Measurements from ENCODE around the gene KRTAP10-5.
"Not testable (repeated sequence)": the region's sequence is repeated elsewhere in the genome, so short reads cannot be mapped to it uniquely, and the experiment has no call there.

Gene KRTAP10-5

DNA sequence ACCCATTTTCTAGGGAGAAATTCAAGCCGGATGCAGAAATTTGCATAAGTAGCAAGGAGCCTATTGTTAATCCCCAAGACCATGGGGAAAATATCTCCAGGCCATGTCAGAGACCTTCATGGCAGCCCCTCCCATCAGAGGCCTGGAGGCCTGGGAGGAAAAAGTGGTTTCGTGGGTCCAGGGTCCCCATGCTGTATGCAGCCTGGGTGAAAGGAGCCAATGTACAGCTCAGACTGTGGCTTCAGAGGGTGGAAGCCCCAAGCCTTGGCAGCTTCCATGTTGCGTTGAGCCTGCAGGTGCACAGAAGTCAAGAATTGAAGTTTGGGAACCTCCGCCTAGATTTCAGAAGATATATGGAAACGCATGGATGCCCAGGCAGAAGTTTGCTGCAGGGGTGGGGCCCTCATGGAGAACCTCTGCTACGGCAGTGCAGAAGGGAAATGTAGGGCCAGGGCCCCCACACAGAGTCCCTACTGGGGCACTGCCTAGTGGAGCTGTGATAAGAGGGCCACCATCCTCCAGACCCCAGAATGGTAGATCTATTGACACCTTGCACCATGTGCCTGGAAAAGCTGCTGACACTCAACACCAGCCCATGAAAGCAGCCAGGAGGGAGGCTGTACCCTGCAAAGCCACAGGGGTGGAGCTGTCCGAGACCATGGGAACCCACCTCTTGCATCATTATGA lies 29.9 kb upstream of the KRTAP10-5 start:
- not testable (repeated sequence) for DNase-seq

DNA sequence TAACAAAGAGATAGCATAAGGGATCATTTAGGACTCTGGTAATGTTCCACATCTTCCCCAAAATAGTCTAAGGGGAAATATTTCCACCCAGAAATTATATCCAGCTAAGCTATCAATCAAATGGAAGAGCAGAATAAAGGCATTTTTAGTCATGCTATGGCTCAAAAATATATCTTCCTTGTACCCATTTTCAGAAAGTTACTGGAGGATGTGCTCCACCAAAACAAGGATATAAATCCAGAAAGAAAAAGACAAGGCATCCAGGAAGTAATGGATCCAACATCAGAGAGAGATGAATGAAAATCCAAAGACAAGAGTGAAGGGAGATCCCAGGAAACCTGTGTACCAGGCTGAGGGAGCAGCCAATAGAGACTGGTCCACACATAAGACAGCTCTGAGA lies 28.8 kb upstream of the KRTAP10-5 start:
- no peak for DNase-seq

DNA sequence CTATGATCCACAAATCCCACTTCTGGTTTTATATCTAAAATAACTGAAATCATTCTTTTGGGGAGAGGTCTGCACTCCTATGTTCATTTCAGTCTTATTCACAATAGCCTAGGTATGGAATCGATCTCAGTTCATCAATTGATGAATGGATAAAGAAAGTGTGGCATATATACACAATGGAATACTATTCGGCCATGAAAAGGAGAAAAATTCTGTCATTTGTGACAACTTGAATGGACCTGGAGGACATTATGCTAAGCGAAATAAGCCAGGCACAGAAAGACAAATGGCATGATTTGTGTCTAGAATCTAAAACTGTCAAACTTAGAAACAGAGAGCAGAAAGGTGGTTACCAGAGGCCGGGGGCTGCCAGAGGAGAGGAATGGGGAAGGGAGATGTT lies 26.1 kb upstream of the KRTAP10-5 start:
- DNase-seq: no peak

DNA sequence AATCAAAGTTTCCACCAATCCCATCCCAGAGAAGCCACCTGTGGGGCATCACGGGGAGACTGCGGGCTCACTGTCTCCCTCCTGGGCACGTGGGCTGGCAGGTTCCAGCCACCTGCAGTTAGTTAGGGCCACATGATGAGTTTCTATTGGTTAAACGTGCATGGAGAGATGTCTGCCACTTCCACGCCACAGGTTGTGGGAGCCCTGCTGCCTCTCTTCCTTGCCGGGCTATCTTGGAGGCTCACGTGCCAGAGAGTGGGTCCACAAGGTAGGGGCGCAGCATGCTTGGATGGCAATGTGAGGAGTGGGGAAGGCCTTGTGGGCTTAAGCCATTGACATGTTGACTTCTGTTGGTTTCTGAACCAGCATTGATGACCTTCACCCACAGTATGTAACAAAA lies 23.5 kb upstream of the KRTAP10-5 start:
- DNase-seq: no peak

DNA sequence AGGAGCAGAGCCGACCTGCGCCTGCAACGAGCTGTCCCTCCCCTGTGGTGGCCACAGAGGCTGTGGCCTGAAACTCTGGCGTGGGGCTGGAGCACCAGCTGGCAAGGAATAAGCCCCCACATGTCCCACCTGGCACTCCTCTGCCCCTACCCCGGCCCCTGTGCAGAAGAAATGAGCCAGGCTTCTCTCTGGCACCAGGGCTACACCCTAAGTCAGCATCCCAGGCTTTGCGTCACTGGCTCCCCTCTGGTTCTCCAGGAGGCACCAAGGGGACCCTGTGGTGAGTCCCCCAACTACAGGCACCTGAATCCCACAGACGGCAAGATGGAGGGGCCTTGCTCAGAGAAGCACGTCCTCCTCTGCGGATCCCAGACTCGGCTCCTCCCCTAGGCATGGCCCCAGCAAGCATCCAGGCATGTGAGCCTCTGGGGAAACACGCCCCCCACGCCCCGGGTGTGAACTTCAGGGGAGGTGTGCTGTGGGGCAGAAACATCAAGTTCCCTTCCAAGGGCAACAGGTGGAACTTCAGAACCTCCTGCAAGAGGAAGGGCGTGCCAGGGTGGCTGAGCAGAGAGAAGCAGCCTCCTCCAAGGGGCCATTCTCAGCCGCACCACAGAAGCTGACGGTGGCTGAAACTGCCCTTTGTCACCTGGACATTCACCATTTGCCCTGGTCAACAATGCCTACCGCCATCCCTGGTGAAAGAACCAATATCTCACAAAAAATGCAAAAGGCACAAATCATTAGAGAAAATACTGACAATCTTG lies 22.9 kb upstream of the KRTAP10-5 start:
- no peak for DNase-seq

DNA sequence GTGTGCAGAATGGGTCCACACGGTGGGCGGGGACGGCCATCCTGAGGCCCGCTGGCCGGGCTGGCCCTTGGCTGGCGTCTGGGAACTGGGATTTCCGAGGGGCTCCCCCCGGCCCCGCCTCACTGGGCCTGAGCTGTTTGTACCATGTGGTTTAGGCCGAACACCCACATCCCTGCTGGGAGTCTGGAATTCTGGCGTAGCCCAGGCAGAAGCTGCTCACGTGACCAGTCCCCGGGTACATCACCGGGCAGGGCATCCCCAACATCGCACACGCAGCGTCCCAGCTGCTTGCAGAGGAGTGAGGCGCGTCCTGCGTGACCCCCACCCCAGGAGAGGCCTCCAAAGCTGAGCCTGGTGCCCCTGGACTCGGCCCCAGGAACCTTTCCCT lies 22.1 kb upstream of the KRTAP10-5 start:
- DNase-seq: no peak

DNA sequence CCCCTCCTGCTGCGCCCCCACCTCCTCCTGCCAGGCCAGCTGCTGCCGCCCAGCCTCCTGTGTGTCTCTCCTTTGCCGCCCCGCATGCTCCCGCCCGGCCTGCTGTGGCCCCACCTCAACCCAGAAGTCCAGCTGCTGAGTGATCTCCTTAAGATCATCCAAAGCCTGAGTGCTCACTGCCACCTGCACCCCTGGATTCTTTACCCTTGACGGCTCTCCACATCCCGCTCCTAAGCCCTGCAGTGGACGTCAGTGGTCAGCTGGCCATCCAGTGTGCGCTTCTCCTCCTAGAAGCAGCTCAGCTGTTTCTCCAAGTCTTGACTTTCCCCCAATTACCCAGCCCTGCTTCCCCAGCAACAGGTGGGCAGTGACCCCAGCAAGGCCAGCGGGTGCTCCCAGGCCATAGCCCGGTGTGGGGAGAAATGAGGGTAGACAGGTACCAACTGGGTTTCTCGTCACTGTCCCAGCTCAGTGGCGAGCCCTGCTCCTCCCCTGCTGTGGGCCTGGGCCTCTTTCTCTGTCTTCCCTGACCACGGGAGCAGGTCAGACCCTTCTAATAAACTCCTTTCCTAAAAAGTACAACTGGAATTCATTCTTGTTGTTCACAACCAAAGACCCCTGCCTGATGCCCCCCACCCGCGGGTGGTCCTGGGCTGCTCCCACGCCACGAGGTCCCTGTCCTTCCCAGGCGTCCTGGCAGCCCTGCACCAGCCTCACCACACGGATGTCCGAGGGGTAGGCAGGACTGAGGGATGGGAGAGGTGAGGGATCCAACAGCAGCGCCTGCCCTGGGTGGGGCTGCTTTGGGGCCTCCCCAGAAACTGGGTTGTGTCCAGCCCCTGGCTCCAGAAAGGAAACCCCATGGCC lies 21.4 kb upstream of the KRTAP10-5 start:
- peak; percentile 24 for DNase-seq

DNA sequence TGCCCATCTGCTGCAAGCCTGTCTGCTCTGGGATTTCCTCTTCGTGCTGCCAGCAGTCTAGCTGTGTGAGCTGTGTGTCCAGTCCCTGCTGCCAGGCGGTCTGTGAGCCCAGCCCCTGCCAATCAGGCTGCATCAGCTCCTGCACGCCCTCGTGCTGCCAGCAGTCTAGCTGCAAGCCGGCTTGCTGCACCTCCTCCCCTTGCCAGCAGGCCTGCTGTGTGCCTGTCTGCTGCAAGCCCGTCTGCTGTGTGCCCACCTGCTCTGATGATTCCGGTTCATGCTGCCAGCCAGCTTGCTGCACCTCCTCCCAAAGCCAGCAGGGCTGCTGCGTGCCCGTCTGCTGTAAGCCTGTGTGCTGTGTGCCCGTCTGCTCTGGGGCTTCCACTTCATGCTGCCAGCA lies 20.7 kb upstream of the KRTAP10-5 start:
- DNase-seq: peak; percentile 48

DNA sequence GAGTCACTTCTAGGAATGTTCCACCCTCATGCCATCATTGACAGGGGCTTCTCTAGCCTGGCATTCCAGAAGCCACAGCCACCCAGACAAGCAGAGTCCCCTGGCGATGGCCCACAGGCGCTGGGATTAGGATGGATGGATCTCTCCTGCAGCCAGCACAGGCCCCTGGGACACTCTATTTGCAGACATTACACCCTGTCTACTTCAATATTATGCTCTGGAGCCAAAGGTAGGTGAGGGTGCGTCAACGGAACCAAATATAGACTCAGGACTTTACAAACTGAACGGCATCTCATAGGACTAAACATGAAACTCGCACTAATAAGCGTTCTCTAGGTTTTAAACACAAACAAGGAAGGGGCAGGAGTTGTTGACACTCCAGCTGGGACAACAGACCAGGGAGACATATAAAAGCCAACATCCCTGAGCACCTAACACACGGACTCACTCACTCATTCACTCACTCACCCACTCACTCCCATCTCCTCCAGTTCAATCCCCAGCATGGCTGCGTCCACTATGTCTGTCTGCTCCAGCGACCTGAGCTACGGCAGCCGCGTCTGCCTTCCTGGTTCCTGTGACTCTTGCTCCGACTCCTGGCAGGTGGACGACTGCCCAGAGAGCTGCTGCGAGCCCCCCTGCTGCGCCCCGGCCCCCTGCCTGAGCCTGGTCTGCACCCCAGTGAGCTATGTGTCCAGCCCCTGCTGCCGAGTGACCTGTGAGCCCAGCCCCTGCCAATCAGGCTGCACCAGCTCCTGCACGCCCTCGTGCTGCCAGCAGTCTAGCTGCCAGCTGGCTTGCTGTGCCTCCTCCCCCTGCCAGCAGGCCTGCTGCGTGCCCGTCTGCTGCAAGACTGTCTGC lies 19.9 kb upstream of the KRTAP10-5 start, which contains the start of gene KRTAP10-7:
Gene KRTAP10-7 (plus strand): TSS at position 480 of the 861 bp plus-strand sequence. CDS start 25 bp downstream, at position 505.
- peak; percentile 67 for DNase-seq

DNA sequence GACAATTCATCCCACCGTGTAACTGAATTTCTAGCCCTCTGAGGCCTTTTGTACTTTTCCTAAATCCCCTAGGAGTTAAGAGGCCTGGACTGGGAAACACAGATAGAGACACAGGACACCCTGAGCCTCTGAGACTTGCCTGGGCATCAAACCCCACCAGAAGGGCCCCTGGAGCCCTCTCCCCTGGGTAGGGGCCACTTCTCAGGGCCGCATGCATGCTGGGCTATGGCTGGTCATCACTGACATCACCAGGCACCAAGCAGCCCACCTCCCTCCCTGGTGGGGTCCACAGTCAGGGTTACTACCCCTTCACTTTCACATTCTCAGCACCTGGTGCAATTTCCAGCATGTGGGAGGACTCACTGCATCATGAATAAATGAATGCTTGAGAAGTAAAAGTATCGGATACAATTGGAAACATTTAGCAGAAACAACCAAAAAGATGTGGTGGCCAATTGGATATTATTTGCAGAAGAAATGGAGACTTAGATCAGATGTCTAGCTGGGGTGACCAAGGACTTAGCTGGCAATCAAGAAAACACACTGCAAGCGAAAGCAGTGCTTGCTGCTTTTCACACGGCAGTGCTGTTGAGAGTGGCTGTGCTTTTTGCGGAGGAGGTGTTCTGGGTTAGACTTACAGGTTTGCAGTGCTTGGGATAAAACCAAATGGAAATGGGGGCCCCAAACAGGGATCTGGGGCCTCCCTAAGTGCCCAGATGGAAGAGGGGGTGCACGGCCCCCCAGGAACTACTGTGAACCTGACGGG lies 19.0 kb upstream of the KRTAP10-5 start:
- DNase-seq: no peak

DNA sequence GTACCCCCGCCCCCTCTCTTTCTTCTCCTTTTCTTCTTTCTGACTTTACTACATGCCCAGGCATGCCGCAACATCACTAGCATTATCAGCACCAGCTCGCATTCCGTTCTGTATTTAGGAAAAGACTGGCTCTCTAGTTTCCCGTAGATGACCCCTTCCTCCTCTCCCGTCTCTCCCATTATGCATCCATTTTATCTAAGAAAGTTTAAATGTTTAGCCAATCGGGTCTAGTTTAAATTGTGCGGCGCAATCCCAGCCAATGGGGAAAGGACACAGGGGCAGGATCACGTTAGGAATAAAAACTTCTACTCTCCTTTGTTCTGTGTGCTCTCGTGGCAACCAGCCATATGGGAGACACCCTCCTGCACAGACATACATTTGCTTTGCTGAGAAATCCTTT lies 17.7 kb upstream of the KRTAP10-5 start:
- no peak for DNase-seq

DNA sequence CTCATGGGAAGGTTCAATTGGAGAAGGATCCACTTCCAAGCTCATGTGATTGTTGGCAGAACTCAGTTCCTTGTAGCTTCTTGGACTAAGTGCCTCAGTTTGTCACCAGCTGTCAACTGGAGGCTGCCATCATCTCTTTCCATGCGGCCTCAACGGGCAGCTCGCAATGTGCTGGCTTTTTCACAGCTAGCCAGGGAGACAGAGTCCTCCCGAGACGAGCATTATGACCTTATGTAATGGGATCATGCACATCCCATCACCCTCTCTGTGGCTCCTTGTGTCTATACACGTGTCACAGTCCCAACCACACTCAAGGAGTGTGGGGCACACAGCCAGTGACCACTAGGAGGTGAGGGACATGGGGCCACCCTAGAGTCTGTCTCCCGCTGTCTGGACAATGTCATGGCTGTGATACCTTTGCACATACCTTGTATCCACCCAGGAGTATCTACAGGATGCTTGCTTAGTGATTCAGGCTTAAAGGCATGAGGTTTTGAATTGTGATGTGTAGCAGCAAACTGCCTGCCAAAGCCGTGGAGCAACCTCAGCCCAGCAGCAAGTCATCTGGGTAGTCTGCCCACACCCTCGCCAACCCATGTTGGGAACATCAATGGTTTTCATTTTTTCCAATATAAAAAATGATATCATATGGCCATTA lies 15.8 kb upstream of the KRTAP10-5 start:
- no peak for DNase-seq

DNA sequence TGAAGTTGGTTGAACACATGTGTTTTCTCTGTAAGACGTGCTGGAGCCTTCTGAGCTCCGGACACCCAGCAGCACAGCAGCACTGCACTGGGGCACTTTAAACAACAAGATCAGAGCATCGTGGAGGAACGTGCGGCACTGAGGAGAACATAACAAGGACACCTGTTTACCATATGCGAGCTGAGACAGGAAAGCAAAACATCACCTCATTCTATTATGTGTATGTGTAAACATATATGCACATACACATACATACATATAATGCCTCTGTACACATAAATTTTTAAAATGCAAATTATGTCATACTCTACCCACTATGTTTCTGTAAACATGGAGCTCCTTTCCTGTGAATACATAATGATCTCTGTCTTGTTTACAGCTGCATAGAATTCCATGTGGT lies 15.1 kb upstream of the KRTAP10-5 start:
- no peak for DNase-seq

DNA sequence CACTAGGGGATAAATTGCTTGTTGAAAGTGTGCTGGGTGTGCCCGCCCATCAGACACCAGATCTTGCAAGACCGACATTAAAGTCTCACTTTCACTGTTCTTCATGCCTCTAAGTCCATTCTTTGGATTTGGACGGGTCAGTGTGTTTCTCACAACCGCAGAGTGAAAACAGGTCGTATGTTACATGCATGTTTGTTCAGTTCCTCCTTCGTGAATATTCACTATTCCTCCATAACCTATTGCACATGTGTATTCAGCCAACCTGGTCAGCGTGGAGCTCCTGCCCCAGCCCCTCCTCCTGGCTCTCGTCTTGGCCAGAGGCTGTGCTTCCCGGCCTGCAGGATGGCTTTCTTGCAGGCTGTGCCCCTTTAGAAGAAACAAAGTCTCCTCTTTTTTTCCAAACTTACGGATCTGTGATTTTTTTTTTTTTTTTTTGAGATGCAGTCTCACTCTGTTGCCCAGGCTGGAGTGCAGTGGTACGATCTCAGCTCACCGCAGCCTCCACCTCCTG lies 14.1 kb upstream of the KRTAP10-5 start:
- DNase-seq: no peak

DNA sequence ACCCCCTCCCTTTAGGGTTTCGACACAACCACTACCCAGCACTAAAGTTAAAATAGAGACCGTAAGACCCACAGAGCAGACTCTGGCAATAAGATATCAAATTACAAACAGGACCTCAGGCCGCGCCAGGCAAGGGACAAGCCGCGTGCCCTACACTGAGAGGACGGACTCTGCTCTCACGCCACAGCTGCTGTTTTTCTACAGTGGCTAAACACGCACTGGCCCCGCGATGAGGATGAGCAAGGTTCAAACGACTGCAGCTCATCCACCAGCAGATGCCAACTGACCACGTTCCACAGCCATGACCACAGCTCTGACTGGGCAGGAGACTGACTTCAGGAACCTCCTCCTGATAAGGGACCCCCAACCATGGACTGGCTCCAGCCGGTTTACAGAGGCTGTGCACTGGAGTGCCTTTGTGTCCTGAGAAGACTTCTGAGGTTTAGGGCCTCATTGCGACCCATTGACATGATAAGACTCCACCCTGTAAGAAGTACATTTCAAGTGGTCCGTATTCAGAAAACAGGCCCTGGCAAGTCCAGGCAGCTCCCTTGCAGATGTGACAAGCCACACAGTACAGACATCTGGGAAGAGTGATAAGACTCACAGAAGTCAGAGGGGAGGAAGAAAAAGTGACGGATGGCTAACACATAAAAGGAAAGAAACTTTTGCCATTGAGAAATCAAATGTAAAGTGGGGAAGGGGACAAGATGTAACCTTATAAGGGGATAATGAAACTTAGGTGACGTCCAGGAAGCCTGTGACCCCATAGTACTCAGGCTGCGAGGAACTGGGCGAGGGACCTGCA lies 13.4 kb upstream of the KRTAP10-5 start:
- DNase-seq: peak; percentile 21

DNA sequence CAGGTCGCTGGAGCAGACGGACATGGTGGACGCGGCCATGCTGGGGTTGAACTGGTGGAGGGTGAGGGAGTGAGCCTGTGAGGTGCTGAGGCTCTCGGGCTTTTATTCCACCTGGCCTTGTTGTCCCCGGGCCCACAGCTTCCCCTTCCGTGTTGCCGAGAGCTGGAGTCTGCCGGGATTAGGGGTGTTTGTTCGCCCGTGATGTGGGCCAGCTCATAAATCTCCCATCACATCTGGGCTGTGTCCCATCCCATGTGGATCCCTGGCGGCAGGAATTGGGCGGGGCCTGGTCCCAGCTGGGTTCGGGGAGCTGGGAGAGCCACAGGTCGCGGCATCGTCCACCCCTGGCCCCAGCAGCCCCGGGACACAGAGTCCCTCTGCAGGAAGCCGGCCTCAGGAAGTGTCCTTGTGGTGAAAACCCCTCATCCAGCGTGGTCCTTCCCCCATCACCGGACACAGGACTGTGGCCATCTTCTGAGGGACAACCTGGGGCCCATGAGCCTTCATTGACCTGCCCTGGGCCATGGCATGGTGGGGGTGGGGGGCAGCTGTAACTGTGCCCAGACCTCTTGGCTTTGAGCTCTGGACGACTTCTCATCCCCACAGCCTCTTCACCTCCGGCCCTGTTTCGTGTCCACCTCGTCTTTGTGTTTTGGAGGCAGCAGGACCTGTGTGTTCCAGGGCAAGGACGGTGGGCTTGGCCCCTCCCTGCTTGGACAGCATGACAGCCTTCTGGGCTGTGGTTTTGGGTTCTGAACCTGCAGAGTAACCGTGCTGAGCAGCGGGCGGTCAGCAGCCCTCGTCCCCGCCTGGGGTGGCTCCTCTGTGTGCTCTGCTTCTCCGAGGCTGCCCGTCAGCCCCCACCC lies 12.3 kb upstream of the KRTAP10-5 start, which contains the start of gene KRTAP10-6:
Gene KRTAP10-6 (minus strand): TSS at position 60 of the 866 bp plus-strand sequence. CDS start 21 bp downstream, at position 39.
- peak; percentile 54 for DNase-seq

DNA sequence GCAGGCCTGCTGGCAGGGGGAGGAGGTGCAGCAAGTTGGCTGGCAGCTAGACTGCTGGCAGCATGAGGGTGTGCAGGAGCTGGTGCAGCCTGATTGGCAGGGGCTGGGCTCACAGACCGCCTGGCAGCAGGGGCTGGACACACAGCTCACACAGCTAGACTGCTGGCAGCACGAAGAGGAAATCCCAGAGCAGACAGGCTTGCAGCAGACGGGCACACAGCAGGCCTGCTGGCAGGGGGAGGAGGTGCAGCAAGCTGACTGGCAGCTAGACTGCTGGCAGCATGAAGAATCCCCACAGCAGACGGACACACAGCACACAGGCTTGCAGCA lies 11.4 kb upstream of the KRTAP10-5 start:
- not testable (repeated sequence) for DNase-seq

DNA sequence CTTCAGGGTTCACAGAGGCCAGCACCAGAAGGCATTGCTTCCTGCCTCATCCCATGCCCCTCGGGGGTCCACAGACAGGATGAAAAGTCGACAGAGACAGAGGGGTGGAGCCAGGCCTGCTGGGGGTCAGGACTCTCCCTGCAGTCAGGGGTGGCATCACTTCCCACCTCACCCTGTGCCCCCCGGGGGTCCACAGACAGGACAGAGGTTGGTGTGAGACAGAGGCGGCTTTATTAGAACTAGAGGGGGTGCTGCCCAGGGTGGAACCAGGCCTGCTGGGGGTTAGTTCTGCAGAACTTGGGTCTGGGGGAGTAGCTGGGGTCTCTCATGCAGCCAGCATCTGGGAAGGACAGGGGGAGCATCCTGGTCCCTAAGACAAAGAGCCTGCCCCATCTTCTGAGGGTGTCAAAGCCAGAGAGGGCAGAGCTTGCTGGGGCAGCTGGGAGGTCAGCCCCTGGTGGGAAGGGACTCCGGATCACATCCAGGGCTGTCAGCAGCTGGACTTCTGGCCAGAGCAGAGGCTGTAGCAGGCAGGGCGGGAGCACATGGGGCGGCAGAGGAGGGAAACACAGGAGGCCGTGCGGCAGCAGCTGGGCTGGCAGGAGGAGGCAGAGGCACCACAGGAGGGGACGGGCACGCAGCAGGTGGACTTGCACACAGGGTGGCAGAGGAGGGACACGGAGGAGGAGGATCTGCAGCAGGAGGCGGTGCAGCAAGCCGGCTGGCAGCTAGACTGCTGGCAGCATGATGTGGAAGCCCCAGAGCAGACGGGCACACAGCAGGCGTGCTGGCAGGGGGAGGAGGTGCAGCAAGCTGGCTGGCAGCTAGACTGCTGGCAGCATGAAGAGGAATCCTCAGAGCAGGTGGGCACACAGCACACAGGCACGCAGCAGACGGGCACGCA lies 10.7 kb upstream of the KRTAP10-5 start:
- DNase-seq: not testable (repeated sequence)
